ENCODE data around the gene PTPN22. TPM values are rescaled to one million over a fixed set of nuclear protein-coding genes. Genes with fewer than 3 reads are reported as not detected.

The PTPN22 gene
- total RNA-seq, 2 experiments from 2014 or later = 28.3 to 30.2 TPM

DNA sequence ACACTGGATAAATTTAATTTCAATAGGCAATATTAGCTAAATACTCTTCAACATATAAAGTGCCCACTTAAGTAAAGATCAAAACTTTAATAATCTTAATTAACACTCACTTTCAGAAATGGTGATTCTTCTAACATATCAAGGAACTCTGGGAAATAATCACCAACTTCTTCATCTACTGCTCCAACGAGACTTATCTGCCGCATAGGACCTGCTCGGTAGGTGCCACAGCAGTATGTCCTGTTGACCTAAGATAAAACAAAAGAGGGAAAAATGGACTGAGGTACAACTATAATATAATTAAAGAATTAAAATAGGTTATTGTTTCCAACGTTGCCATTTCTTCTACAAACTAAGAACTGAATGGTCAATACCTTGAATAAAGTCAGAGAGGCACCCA is 94.0 kb downstream of the PTPN22 start:
- Histone ChIP-seq H3K4me1 (ENCODE audit: insufficient read depth, low read length) (peaks cover 22% of the 10 kb centered on the region), H3K36me3 (ENCODE audit: insufficient read depth, low read length) (peaks cover 27% of the 10 kb centered on the region), H3K9me3 (ENCODE audit: control insufficient read depth in 1 of 2, insufficient read depth in 1 of 2, low read length in 2 of 2) (no peaks in the 10 kb centered on the region), H3K4me3 (ENCODE audit: low read length) (no peak overlapping the region), H3K27ac (ENCODE audit: low read depth in 1 of 2, low read length in 2 of 2) (no peak overlapping the region), H3K27me3 (ENCODE audit: control insufficient read depth in 1 of 2, insufficient read depth in 2 of 2, low read length in 2 of 2) (no peaks in the 10 kb centered on the region)
- no peak for ATAC-seq (ENCODE audit: poor library complexity)
- intact Hi-C loops (cut with DNase I, micrococcal nuclease) = loop anchor here in 1 of 2 experiments (2.0 kb wide), 1 partner anchor 17 kb away; no protein-coding TSS in a partner anchor
- CTCF ChIA-PET = no interaction called here
- TF ChIP-seq, protein P1, sequence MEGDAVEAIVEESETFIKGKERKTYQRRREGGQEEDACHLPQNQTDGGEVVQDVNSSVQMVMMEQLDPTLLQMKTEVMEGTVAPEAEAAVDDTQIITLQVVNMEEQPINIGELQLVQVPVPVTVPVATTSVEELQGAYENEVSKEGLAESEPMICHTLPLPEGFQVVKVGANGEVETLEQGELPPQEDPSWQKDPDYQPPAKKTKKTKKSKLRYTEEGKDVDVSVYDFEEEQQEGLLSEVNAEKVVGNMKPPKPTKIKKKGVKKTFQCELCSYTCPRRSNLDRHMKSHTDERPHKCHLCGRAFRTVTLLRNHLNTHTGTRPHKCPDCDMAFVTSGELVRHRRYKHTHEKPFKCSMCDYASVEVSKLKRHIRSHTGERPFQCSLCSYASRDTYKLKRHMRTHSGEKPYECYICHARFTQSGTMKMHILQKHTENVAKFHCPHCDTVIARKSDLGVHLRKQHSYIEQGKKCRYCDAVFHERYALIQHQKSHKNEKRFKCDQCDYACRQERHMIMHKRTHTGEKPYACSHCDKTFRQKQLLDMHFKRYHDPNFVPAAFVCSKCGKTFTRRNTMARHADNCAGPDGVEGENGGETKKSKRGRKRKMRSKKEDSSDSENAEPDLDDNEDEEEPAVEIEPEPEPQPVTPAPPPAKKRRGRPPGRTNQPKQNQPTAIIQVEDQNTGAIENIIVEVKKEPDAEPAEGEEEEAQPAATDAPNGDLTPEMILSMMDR (IDR thresholded peaks at IDR 0.05) = no peak
- H3K27me3 Mint-ChIP-seq = no peaks in the 10 kb centered on the region
- peaks cover 5% of the 10 kb centered on the region for H3K4me1 Mint-ChIP-seq (ENCODE audit: low read depth)
- no peak overlapping the region for H3K27ac Mint-ChIP-seq
- peaks cover 40% of the 10 kb centered on the region for H3K36me3 Mint-ChIP-seq (ENCODE audit: low read depth)
- POLR2A ChIA-PET = no interaction called here
- no peak overlapping the region for H3K4me3 Mint-ChIP-seq
- H3K9me3 Mint-ChIP-seq = no peaks in the 10 kb centered on the region
- no peak for DNase-seq

DNA sequence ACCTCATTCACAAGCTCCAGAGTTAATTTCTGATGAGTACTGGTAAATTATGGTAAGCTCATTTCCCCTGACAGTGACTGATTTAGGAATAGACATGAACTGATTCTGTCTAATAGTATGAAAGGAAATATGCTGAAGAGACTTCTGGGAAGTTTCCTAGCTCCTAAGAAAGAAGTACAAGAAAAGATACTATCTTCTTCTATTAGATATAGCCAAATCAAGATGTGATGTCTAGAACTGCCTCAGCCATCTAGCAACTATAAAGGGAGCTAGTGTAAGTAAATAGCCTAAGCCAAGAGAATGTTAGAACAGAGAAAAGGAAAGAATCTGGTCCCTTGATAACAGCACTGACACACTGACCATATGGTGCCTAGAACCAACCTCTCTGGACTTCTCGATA is 101.5 kb downstream of the PTPN22 start:
- H3K4me3 Mint-ChIP-seq = no peak overlapping the region
- intact Hi-C loops (cut with DNase I, micrococcal nuclease) = no loop called here
- peak overlapping the region; percentile 51 for H3K27ac Mint-ChIP-seq
- CTCF ChIA-PET = interaction anchor here (0.8 kb wide), 1 partner anchor 11 kb away, joined by 4 read pairs; the partner anchor contains the start of gene PHTF1
- Histone ChIP-seq H3K4me3 (ENCODE audit: low read length) (no peak overlapping the region), H3K27ac (ENCODE audit: low read depth in 1 of 2, low read length in 2 of 2) (no peak overlapping the region), H3K36me3 (ENCODE audit: insufficient read depth, low read length) (peaks cover 37% of the 10 kb centered on the region), H3K9me3 (ENCODE audit: control insufficient read depth in 1 of 2, insufficient read depth in 1 of 2, low read length in 2 of 2) (no peaks in the 10 kb centered on the region), H3K27me3 (ENCODE audit: control insufficient read depth in 1 of 2, insufficient read depth in 2 of 2, low read length in 2 of 2) (no peaks in the 10 kb centered on the region), H3K4me1 (ENCODE audit: insufficient read depth, low read length) (peaks cover 6% of the 10 kb centered on the region)
- ATAC-seq (ENCODE audit: poor library complexity) (no peak), DNase-seq (no peak)
- peaks cover 39% of the 10 kb centered on the region for H3K4me1 Mint-ChIP-seq (ENCODE audit: low read depth)
- H3K9me3 Mint-ChIP-seq = no peaks in the 10 kb centered on the region
- TF ChIP-seq, protein P1 (IDR thresholded peaks at IDR 0.05) = no peak
- POLR2A ChIA-PET = interaction anchor here (0.7 to 1.6 kb wide), 3 partner anchors 13 to 42 kb away, joined by 3 to 6 read pairs (median 3); partner anchors contain the start of gene RSBN1
- peaks cover 84% of the 10 kb centered on the region for H3K36me3 Mint-ChIP-seq (ENCODE audit: low read depth)
- no peaks in the 10 kb centered on the region for H3K27me3 Mint-ChIP-seq

DNA sequence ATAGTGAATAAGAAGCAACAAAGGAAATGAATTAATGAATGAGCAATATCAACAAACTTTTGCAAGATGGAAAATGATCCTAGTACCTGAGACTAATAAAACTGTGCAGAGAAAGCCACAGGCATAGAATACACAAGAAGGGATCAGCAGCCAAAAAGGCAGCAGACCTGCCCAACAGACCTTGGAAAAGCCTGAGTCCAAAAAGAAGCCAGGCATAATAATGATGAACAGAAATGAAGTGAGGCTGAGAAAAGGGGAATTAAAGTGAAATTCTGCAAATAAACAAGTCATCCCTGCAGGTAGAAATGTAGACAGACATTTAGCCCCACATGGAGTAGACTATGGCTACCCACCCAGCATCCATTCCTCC is 101.9 kb downstream of the PTPN22 start:
- Mint-ChIP-seq H3K27ac (peak overlapping the region; percentile 51), H3K27me3 (no peaks in the 10 kb centered on the region), H3K4me3 (no peak overlapping the region), H3K4me1 (ENCODE audit: low read depth) (peaks cover 39% of the 10 kb centered on the region), H3K9me3 (no peaks in the 10 kb centered on the region), H3K36me3 (ENCODE audit: low read depth) (peaks cover 86% of the 10 kb centered on the region)
- intact Hi-C loops (cut with DNase I, micrococcal nuclease) = no loop called here
- Histone ChIP-seq H3K27me3 (ENCODE audit: control insufficient read depth in 1 of 2, insufficient read depth in 2 of 2, low read length in 2 of 2) (no peaks in the 10 kb centered on the region), H3K27ac (ENCODE audit: low read depth in 1 of 2, low read length in 2 of 2) (no peak overlapping the region), H3K9me3 (ENCODE audit: control insufficient read depth in 1 of 2, insufficient read depth in 1 of 2, low read length in 2 of 2) (no peaks in the 10 kb centered on the region), H3K4me1 (ENCODE audit: insufficient read depth, low read length) (peaks cover 6% of the 10 kb centered on the region), H3K36me3 (ENCODE audit: insufficient read depth, low read length) (peaks cover 41% of the 10 kb centered on the region), H3K4me3 (ENCODE audit: low read length) (no peak overlapping the region)
- TF ChIP-seq, protein P1 (IDR thresholded peaks at IDR 0.05) = no peak
- DNase-seq (no peak), ATAC-seq (ENCODE audit: poor library complexity) (no peak)
- ChIA-PET POLR2A (interaction anchor here (1.3 to 1.6 kb wide), 2 partner anchors 14 to 43 kb away, joined by 3 to 6 read pairs; partner anchors contain the start of gene RSBN1), CTCF (interaction anchor here (0.8 kb wide), 1 partner anchor 11 kb away, joined by 4 read pairs; the partner anchor contains the start of gene PHTF1)
